Measurements from ENCODE around the gene FAM117A. TPM values are rescaled to one million over a fixed set of nuclear protein-coding genes. Genes with fewer than 3 reads are reported as not detected.

The FAM117A gene
- total RNA-seq, 1 donor from 2014 or later: 11.9 TPM

GRCh38 chr17:49694847-49695697, 68.9 kb downstream of the FAM117A start:
- DNase-seq: peak; percentile 71
- peaks cover 45% of the 10 kb centered on the region for H3K4me1 Mint-ChIP-seq (ENCODE audit: low read depth, unreplicated experiment)
- H3K27me3 Mint-ChIP-seq (ENCODE audit: unreplicated experiment): peaks cover 12% of the 10 kb centered on the region
- no peak overlapping the region for H3K4me3 Mint-ChIP-seq (ENCODE audit: unreplicated experiment)
- H3K9me3 Mint-ChIP-seq (ENCODE audit: unreplicated experiment): peaks cover 1% of the 10 kb centered on the region
- no peak overlapping the region for H3K27ac Mint-ChIP-seq (ENCODE audit: unreplicated experiment)
- TF ChIP-seq CTCF (IDR thresholded peaks at IDR 0.05; ENCODE audit: partially characterized antibody, unreplicated experiment): peak; percentile 93
- no peaks in the 10 kb centered on the region for H3K36me3 Mint-ChIP-seq (ENCODE audit: unreplicated experiment)

- DNase-seq: no peak
- H3K27ac Mint-ChIP-seq (ENCODE audit: unreplicated experiment): no peak overlapping the region
- peaks cover 4% of the 10 kb centered on the region for H3K27me3 Mint-ChIP-seq (ENCODE audit: unreplicated experiment)
- H3K36me3 Mint-ChIP-seq (ENCODE audit: unreplicated experiment): no peaks in the 10 kb centered on the region
- no peak for TF ChIP-seq CTCF (IDR thresholded peaks at IDR 0.05; ENCODE audit: partially characterized antibody, unreplicated experiment)
- peaks cover 23% of the 10 kb centered on the region for H3K4me1 Mint-ChIP-seq (ENCODE audit: low read depth, unreplicated experiment)
- H3K4me3 Mint-ChIP-seq (ENCODE audit: unreplicated experiment): no peak overlapping the region
- peaks cover 1% of the 10 kb centered on the region for H3K9me3 Mint-ChIP-seq (ENCODE audit: unreplicated experiment)
Observed at GRCh38 chr17:49692751-49693150, 71.2 kb downstream of the FAM117A start.

GRCh38 chr17:49691677-49692191, 72.2 kb downstream of the FAM117A start:
- Mint-ChIP-seq H3K27me3 (ENCODE audit: unreplicated experiment) (peaks cover 4% of the 10 kb centered on the region), H3K27ac (ENCODE audit: unreplicated experiment) (no peak overlapping the region), H3K9me3 (ENCODE audit: unreplicated experiment) (peaks cover 1% of the 10 kb centered on the region), H3K4me3 (ENCODE audit: unreplicated experiment) (no peak overlapping the region), H3K36me3 (ENCODE audit: unreplicated experiment) (no peaks in the 10 kb centered on the region), H3K4me1 (ENCODE audit: low read depth, unreplicated experiment) (peaks cover 23% of the 10 kb centered on the region)
- no peak for DNase-seq
- no peak for TF ChIP-seq CTCF (IDR thresholded peaks at IDR 0.05; ENCODE audit: partially characterized antibody, unreplicated experiment)

GRCh38 chr17:49691086-49691676, 72.8 kb downstream of the FAM117A start:
- Mint-ChIP-seq H3K4me3 (ENCODE audit: unreplicated experiment) (no peak overlapping the region), H3K4me1 (ENCODE audit: low read depth, unreplicated experiment) (peaks cover 22% of the 10 kb centered on the region), H3K9me3 (ENCODE audit: unreplicated experiment) (peaks cover 1% of the 10 kb centered on the region), H3K27me3 (ENCODE audit: unreplicated experiment) (peaks cover 4% of the 10 kb centered on the region), H3K36me3 (ENCODE audit: unreplicated experiment) (no peaks in the 10 kb centered on the region), H3K27ac (ENCODE audit: unreplicated experiment) (peak overlapping the region; percentile 12)
- DNase-seq: no peak
- no peak for TF ChIP-seq CTCF (IDR thresholded peaks at IDR 0.05; ENCODE audit: partially characterized antibody, unreplicated experiment)

- no peak overlapping the region for H3K27ac Mint-ChIP-seq (ENCODE audit: unreplicated experiment)
- H3K27me3 Mint-ChIP-seq (ENCODE audit: unreplicated experiment): peaks cover 3% of the 10 kb centered on the region
- H3K4me3 Mint-ChIP-seq (ENCODE audit: unreplicated experiment): no peak overlapping the region
- DNase-seq: no peak
- H3K36me3 Mint-ChIP-seq (ENCODE audit: unreplicated experiment): no peaks in the 10 kb centered on the region
- peaks cover 15% of the 10 kb centered on the region for H3K4me1 Mint-ChIP-seq (ENCODE audit: low read depth, unreplicated experiment)
- no peak for TF ChIP-seq CTCF (IDR thresholded peaks at IDR 0.05; ENCODE audit: partially characterized antibody, unreplicated experiment)
- no peaks in the 10 kb centered on the region for H3K9me3 Mint-ChIP-seq (ENCODE audit: unreplicated experiment)
Observed at GRCh38 chr17:49690256-49690655, 73.7 kb downstream of the FAM117A start.

Measured in glutamatergic neuron (in vitro differentiated cells).